ENCODE data around the gene MAD1L1. TPM values are rescaled to one million over a fixed set of nuclear protein-coding genes. Genes with fewer than 3 reads are reported as not detected.

Gene MAD1L1
- total and polyA plus RNA-seq, 2 of the 13 experiments (the other 11 are each of a cell fraction or from before 2014, with no cell fraction given): 17.4 to 64.7 TPM

DNA sequence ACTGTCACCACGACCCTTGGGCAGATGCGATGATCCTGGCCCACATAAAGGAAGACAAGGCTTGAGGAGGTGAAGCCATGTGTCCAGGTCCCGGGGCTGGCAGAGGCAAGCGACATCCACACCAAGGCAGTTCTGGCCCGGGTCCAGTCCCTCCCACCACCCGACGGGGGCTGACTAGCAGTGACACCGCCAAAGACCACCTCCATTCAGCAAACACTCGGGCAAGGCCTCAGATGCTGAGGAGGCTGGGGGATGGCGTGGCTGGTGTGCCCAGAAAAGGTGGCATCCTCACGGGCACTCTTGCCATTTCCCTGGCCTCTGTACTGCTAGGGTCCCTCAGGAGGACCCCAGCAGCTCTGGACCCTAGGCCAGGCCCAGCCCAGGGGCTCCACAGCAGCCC, 343.7 kb downstream of the MAD1L1 start (continued):
- TF ChIP-seq, protein P1, sequence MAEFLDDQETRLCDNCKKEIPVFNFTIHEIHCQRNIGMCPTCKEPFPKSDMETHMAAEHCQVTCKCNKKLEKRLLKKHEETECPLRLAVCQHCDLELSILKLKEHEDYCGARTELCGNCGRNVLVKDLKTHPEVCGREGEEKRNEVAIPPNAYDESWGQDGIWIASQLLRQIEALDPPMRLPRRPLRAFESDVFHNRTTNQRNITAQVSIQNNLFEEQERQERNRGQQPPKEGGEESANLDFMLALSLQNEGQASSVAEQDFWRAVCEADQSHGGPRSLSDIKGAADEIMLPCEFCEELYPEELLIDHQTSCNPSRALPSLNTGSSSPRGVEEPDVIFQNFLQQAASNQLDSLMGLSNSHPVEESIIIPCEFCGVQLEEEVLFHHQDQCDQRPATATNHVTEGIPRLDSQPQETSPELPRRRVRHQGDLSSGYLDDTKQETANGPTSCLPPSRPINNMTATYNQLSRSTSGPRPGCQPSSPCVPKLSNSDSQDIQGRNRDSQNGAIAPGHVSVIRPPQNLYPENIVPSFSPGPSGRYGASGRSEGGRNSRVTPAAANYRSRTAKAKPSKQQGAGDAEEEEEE (CRISPR knock-in tag; IDR thresholded peaks at IDR 0.05; ENCODE audit: borderline replicate concordance): no peak
- no peak for TF ChIP-seq ZBTB1 (CRISPR knock-in tag; IDR thresholded peaks at IDR 0.05; ENCODE audit: borderline replicate concordance)
- TF ChIP-seq ZNF619 (CRISPR knock-in tag; IDR thresholded peaks at IDR 0.05): no peak
- TF ChIP-seq, protein P2, sequence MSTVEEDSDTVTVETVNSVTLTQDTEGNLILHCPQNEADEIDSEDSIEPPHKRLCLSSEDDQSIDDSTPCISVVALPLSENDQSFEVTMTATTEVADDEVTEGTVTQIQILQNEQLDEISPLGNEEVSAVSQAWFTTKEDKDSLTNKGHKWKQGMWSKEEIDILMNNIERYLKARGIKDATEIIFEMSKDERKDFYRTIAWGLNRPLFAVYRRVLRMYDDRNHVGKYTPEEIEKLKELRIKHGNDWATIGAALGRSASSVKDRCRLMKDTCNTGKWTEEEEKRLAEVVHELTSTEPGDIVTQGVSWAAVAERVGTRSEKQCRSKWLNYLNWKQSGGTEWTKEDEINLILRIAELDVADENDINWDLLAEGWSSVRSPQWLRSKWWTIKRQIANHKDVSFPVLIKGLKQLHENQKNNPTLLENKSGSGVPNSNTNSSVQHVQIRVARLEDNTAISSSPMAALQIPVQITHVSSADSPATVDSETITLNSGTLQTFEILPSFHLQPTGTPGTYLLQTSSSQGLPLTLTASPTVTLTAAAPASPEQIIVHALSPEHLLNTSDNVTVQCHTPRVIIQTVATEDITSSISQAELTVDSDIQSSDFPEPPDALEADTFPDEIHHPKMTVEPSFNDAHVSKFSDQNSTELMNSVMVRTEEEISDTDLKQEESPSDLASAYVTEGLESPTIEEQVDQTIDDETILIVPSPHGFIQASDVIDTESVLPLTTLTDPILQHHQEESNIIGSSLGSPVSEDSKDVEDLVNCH (CRISPR knock-in tag; IDR thresholded peaks at IDR 0.05): no peak

DNA sequence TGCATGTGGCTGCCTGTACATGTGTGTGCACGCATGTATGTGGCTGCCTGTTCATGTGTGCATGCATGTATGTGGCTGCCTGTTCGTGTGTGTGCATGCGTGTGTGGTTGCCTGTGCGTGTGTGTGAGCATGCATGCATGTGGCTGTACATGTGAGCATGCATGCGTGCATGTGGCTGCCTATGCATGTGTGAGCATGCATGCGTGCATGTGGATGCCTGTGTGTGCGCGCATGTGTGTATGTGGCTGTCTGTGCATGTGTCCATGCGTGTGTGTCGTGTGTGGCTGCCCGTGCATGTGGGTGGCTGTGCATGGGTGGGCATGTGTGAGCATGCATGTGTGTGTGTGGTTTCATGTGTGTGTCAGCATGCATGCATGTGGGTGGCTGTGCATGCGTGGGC, 344.3 kb downstream of the MAD1L1 start:
- CTCF ChIA-PET (ENCODE audit: low intra/inter-chr PET ratio, low total read pairs): no interaction called here

More for the DNA sequence above, 344.3 kb downstream of the MAD1L1 start:
- no peak for ATAC-seq
- POLR2A ChIA-PET: no interaction called here
- Histone ChIP-seq H3K27ac (ENCODE audit: extremely low read length, insufficient read depth, low read length) (no peak overlapping the region), H4K20me1 (ENCODE audit: insufficient read depth, low read length) (no peaks in the 10 kb centered on the region), H3K9ac (ENCODE audit: insufficient read depth, low read depth, low read length) (no peak overlapping the region), H3K4me1 (ENCODE audit: insufficient read depth, low read length) (0 out of 2 replicates have a peak, but pooled peaks cover 10% of the 10 kb centered on the region), H3K27me3 (ENCODE audit: control insufficient read depth in 1 of 2, insufficient read depth in 2 of 2, low read length in 2 of 2) (no peaks in the 10 kb centered on the region; a peak in 1 of 5 replicates), H3K4me2 (ENCODE audit: low read depth, low read length) (no peak overlapping the region), H3K9me3 (ENCODE audit: low read length) (no peaks in the 10 kb centered on the region), H3K36me3 (replicated peaks in 1 of 2; ENCODE audit: control insufficient read depth in 1 of 2, insufficient read depth in 2 of 2, low read length in 2 of 2) (peaks cover 20 to 22% of the 10 kb centered on the region in 2 experiments), H3K4me3 (replicated peaks in 1 of 3; ENCODE audit: insufficient read depth in 1 of 3, low read depth in 2 of 3, low read length in 3 of 3) (no peak overlapping the region), H3K79me2 (ENCODE audit: insufficient read depth, low read length) (no peaks in the 10 kb centered on the region), H2AFZ (ENCODE audit: low read length) (no peak overlapping the region)
- intact Hi-C loops (cut with micrococcal nuclease; ENCODE audit: unreplicated experiment) (no loop called here), in situ Hi-C loops (cut with HindIII; ENCODE audit: extremely low pct_ligation_motif_present, low pct_unique_long_range_greater_than_20kb) (no loop called here)
- TF ChIP-seq, protein P3, sequence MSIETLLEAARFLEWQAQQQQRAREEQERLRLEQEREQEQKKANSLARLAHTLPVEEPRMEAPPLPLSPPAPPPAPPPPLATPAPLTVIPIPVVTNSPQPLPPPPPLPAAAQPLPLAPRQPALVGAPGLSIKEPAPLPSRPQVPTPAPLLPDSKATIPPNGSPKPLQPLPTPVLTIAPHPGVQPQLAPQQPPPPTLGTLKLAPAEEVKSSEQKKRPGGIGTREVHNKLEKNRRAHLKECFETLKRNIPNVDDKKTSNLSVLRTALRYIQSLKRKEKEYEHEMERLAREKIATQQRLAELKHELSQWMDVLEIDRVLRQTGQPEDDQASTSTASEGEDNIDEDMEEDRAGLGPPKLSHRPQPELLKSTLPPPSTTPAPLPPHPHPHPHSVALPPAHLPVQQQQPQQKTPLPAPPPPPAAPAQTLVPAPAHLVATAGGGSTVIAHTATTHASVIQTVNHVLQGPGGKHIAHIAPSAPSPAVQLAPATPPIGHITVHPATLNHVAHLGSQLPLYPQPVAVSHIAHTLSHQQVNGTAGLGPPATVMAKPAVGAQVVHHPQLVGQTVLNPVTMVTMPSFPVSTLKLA (IDR thresholded peaks at IDR 0.05): peak; percentile 93
- TF ChIP-seq, protein P4, sequence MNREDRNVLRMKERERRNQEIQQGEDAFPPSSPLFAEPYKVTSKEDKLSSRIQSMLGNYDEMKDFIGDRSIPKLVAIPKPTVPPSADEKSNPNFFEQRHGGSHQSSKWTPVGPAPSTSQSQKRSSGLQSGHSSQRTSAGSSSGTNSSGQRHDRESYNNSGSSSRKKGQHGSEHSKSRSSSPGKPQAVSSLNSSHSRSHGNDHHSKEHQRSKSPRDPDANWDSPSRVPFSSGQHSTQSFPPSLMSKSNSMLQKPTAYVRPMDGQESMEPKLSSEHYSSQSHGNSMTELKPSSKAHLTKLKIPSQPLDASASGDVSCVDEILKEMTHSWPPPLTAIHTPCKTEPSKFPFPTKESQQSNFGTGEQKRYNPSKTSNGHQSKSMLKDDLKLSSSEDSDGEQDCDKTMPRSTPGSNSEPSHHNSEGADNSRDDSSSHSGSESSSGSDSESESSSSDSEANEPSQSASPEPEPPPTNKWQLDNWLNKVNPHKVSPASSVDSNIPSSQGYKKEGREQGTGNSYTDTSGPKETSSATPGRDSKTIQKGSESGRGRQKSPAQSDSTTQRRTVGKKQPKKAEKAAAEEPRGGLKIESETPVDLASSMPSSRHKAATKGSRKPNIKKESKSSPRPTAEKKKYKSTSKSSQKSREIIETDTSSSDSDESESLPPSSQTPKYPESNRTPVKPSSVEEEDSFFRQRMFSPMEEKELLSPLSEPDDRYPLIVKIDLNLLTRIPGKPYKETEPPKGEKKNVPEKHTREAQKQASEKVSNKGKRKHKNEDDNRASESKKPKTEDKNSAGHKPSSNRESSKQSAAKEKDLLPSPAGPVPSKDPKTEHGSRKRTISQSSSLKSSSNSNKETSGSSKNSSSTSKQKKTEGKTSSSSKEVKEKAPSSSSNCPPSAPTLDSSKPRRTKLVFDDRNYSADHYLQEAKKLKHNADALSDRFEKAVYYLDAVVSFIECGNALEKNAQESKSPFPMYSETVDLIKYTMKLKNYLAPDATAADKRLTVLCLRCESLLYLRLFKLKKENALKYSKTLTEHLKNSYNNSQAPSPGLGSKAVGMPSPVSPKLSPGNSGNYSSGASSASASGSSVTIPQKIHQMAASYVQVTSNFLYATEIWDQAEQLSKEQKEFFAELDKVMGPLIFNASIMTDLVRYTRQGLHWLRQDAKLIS (CRISPR knock-in tag; IDR thresholded peaks at IDR 0.05): no peak
- no TSS peak for BruUV-seq (replicated peaks)
- FAIRE-seq: no peak
- no peak for DNase-seq (ENCODE audit: low spot score)
- WGBS (ENCODE audit: low lambda C conversion rate): 91% methylated on average over 7 of the region's 12 CpGs

Data from HepG2 (cell line).